RWPE2 (cell line): ENCODE results near the gene DCUN1D3.
"Not testable (repeated sequence)": the region's sequence is repeated elsewhere in the genome, so short reads cannot be mapped to it uniquely, and the experiment has no call there.

Experiments
- ATAC-seq: fragments of 200-7000 bp; cut with Tn5 transposase; 3 replicates; pipeline ENCODE4 v1.9.1; 2021; ENCODE audit warnings: low read depth
- DNase-seq: peaks from one replicate; pipeline ENCODE4 v3.0.0-alpha.2; 2020; ENCODE audit warnings: low spot score
- H3K27ac ChIP-seq: fragments of 450-650 bp; 2 replicates; pipeline ENCODE4 v1.5.1; 2017; ENCODE audit warnings: mild to moderate bottlenecking; ENCODE audit not compliant: poor library complexity, severe bottlenecking
- H3K27me3 ChIP-seq: fragments of 250-450 bp; sonication (Bioruptor Pico); 2 replicates; pipeline ENCODE4 v1.5.1; 2021; ENCODE audit warnings: mild to moderate bottlenecking, moderate library complexity; ENCODE audit not compliant: insufficient read depth, poor library complexity, severe bottlenecking
- H3K36me3 ChIP-seq: fragments of 250-450 bp; sonication (Bioruptor Pico); 2 replicates; pipeline ENCODE4 v1.5.1; 2020; ENCODE audit warnings: low read depth, mild to moderate bottlenecking, moderate library complexity
- H3K4me1 ChIP-seq: fragments of 250-450 bp; sonication (Bioruptor Pico); 2 replicates; pipeline ENCODE4 v1.5.1; 2021; ENCODE audit warnings: mild to moderate bottlenecking, moderate library complexity; ENCODE audit not compliant: insufficient read depth, poor library complexity, severe bottlenecking
- H3K4me3 ChIP-seq: fragments of 250-450 bp; sonication (Bioruptor Pico); 2 replicates; pipeline ENCODE4 v1.5.1; 2021; ENCODE audit warnings: mild to moderate bottlenecking, moderate library complexity; ENCODE audit not compliant: severe bottlenecking
- H3K9me3 ChIP-seq: fragments of 250-450 bp; sonication (Bioruptor Pico); 2 replicates; pipeline ENCODE4 v1.5.1; 2021; ENCODE audit warnings: mild to moderate bottlenecking, moderate library complexity; ENCODE audit not compliant: severe bottlenecking
- CTCF ChIP-seq: fragments of 450-650 bp; IDR thresholded peaks from one replicate; pipeline ENCODE4 v1.5.1; 2017; ENCODE audit warnings: mild to moderate bottlenecking, moderate library complexity; ENCODE audit not compliant: poor library complexity, severe bottlenecking

DCUN1D3 gene

GRCh38 chr16:20811889-20812439 is 88.2 kb downstream of the DCUN1D3 start:
- TF ChIP-seq CTCF: no peak
- peaks cover 19% of the 10 kb centered on the region for H3K36me3 ChIP-seq
- H3K4me1 ChIP-seq: no peaks in the 10 kb centered on the region
- no peaks in the 10 kb centered on the region for H3K9me3 ChIP-seq
- H3K4me3 ChIP-seq: no peak overlapping the region
- H3K27ac ChIP-seq: no peak overlapping the region
- ATAC-seq: no peak
- DNase-seq: no peak
- no peaks in the 10 kb centered on the region for H3K27me3 ChIP-seq

- Histone ChIP-seq H3K27me3 (no peaks in the 10 kb centered on the region), H3K27ac (no peak overlapping the region), H3K9me3 (no peaks in the 10 kb centered on the region), H3K4me3 (no peak overlapping the region), H3K36me3 (peaks cover 6% of the 10 kb centered on the region), H3K4me1 (no peaks in the 10 kb centered on the region)
- TF ChIP-seq CTCF: no peak
- ATAC-seq: no peak
- no peak for DNase-seq
Observed at GRCh38 chr16:20807862-20808261, 92.3 kb downstream of the DCUN1D3 start.

GRCh38 chr16:20806168-20807050 is 93.7 kb downstream of the DCUN1D3 start, which contains the start of the genes ERI2 and REXO5:
ERI2 (minus strand) TSS chr16:20806472; CDS start chr16:20806430, 42 bp downstream.
REXO5 (plus strand) TSS chr16:20806527; CDS start chr16:20806954, 427 bp downstream.
- ATAC-seq: peak; percentile 87
- TF ChIP-seq CTCF: peak; percentile 60
- H3K27me3 ChIP-seq: no peaks in the 10 kb centered on the region

GRCh38 chr16:20805684-20806167 is 94.4 kb downstream of the DCUN1D3 start:
- H3K4me1 ChIP-seq, ATAC-seq, DNase-seq, H3K9me3 ChIP-seq, H3K27me3 ChIP-seq: not testable (repeated sequence)
- peaks cover 23% of the 10 kb centered on the region for H3K36me3 ChIP-seq
- H3K27ac ChIP-seq: peak overlapping the region; percentile 84
- H3K4me3 ChIP-seq: peak overlapping the region; percentile 57

More at GRCh38 chr16:20806168-20807050, 93.7 kb downstream of the DCUN1D3 start, which contains the start of the genes ERI2 and REXO5:
- Histone ChIP-seq H3K4me1 (no peaks in the 10 kb centered on the region), H3K36me3 (peaks cover 16% of the 10 kb centered on the region), H3K27ac (peak within 1 kb of the TSS; percentile 84), H3K9me3 (no peaks in the 10 kb centered on the region), H3K4me3 (peak within 1 kb of the TSS; percentile 57)
- DNase-seq: peak; percentile 87
